Upper lobe of right lung (tissue), 1 donor: ENCODE measurements around the gene GXYLT2. TPM values are rescaled to one million over a fixed set of nuclear protein-coding genes. Genes with fewer than 3 reads are reported as not detected.

ENCODE experiments used
- ATAC-seq: fragments of 200-7000 bp; cut with Tn5 transposase; one replicate; pipeline ENCODE4 v1.9.1; 2020; ENCODE audit warnings: mild to moderate bottlenecking, moderate library complexity
- DNase-seq: peaks from one replicate; pipeline ENCODE4 v3.0.0-alpha.2; 2020
- H3K27ac ChIP-seq: fragments of 200-600 bp; one replicate; pipeline ENCODE4 v1.8.0; 2022
- H3K27me3 ChIP-seq: fragments of 200-600 bp; one replicate; pipeline ENCODE4 v1.8.0; 2022; ENCODE audit warnings: mild to moderate bottlenecking
- H3K36me3 ChIP-seq: fragments of 200-600 bp; one replicate; pipeline ENCODE4 v1.8.0; 2022
- H3K4me1 ChIP-seq: fragments of 200-600 bp; one replicate; pipeline ENCODE4 v1.8.0; 2022
- H3K4me3 ChIP-seq: fragments of 200-600 bp; one replicate; pipeline ENCODE4 v1.8.0; 2022; ENCODE audit warnings: mild to moderate bottlenecking
- H3K9me3 ChIP-seq: fragments of 200-600 bp; one replicate; pipeline ENCODE4 v1.8.0; 2022
- intact Hi-C: fragments of 100-400 bp; cut with DNase I; formaldehyde crosslinking; loops from one replicate; pipeline ENCODE4 v1.11.0; 2022
- total RNA-seq: library from RNA; stranded (reverse); fragmentation: NEBNext Ultra II Directional; extraction: Animal tissue kit (Norgen Biotek cat#: 25700); gene quantifications from one replicate; pipeline ENCODE4 v1.2.1, GENCODE V29; 2021
- TF ChIP-seq, protein P1 (sequence below): fragments of 200-600 bp; IDR thresholded peaks from one replicate; pipeline ENCODE4 v1.8.0; 2022; ENCODE audit warnings: antibody characterized with exemption
- donor health status: DM: no; HTN: yes; CAD: no; lungs with severe emphysema.

Gene GXYLT2
- total RNA-seq, 1 donor from 2014 or later: 8.4 TPM

DNA sequence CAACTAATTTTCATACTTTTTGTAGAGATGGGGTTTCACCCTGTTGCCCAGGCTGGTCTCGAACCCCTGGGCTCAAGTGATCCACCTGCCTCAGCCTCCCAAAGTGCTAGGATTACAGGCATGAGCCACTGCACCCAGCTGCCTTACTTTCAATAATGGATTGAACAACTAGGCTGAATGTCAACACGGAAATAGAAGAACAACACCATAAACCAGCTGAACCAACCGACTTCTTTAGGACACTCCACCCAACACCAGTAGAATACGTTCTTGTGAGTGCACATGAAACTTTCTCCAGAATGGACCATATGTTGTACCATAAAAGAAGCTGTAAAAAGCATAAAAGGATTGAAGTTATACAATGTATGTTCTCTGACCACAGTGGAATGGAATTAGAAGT, 42.9 kb downstream of the GXYLT2 start:
- no peak for DNase-seq
- Histone ChIP-seq H3K27ac (no peak overlapping the region), H3K4me1 (no peaks in the 10 kb centered on the region), H3K27me3 (no peaks in the 10 kb centered on the region), H3K4me3 (no peak overlapping the region), H3K36me3 (no peaks in the 10 kb centered on the region), H3K9me3 (no peaks in the 10 kb centered on the region)
- TF ChIP-seq, protein P1, sequence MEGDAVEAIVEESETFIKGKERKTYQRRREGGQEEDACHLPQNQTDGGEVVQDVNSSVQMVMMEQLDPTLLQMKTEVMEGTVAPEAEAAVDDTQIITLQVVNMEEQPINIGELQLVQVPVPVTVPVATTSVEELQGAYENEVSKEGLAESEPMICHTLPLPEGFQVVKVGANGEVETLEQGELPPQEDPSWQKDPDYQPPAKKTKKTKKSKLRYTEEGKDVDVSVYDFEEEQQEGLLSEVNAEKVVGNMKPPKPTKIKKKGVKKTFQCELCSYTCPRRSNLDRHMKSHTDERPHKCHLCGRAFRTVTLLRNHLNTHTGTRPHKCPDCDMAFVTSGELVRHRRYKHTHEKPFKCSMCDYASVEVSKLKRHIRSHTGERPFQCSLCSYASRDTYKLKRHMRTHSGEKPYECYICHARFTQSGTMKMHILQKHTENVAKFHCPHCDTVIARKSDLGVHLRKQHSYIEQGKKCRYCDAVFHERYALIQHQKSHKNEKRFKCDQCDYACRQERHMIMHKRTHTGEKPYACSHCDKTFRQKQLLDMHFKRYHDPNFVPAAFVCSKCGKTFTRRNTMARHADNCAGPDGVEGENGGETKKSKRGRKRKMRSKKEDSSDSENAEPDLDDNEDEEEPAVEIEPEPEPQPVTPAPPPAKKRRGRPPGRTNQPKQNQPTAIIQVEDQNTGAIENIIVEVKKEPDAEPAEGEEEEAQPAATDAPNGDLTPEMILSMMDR: no peak
- intact Hi-C loops: no loop called here
- no peak for ATAC-seq

DNA sequence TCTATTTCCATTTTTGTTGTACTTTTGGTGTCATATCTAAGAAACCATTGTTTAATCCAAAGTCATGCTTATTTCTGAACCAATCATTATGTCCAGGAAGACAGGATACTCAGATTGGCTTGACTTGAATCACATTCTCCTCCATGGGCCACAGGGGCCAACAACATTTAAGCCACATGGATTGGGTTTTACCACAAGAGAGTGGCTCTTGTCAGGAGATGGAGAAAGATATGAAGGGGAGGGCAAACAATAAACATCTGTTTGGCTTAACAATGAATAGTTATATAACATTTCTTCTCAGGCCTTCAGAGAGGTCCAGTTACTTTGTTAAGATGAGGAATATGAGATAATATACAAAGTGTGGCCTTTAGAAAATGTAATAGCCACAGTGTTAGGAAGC, 44.6 kb downstream of the GXYLT2 start:
- intact Hi-C loops: no loop called here
- TF ChIP-seq, protein P1: no peak
- ATAC-seq: no peak
- Histone ChIP-seq H3K27me3 (no peaks in the 10 kb centered on the region), H3K9me3 (no peaks in the 10 kb centered on the region), H3K4me3 (no peak overlapping the region), H3K36me3 (no peaks in the 10 kb centered on the region), H3K4me1 (no peaks in the 10 kb centered on the region), H3K27ac (no peak overlapping the region)
- DNase-seq: no peak

DNA sequence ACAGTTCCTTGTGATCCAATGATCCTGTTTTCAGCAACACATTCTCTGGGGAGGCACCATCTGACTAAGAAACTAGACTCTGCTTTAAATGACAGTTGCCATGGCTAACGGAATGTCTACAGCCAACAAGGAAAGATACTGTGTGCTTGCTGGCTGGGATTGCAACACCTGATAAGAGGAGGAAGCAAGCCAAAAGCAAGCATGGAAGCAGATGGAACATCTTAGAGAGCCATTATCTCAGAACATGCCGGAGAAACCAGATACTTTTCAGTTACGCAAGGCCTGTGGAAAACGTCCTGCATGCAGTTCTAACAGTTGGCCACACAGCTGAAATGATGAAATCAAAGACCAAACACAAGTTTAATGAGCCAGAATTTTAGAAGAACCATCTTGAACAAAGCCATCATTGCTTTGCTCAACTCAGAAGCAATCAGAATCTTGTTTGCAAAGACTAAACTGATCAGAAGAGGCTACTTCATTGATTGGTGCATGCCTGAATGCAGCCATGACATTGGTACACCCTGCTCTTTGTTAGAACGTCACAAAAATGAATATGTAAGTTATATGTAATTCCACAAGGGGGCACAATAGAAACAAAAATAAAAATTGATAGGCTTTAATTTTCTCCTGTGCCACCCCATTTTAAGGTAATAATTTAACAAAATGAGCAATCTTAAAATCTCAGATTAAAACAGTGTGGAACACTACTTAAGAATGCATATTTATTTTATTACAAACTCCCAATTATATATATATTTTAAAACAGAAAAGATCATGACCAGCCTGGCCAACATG, 50.8 kb downstream of the GXYLT2 start:
- H3K36me3 ChIP-seq: no peaks in the 10 kb centered on the region
- intact Hi-C loops: no loop called here
- DNase-seq (no peak), ATAC-seq (peak; percentile 87)
- H3K4me3 ChIP-seq: no peak overlapping the region
- no peak overlapping the region for H3K27ac ChIP-seq
- no peaks in the 10 kb centered on the region for H3K27me3 ChIP-seq
- TF ChIP-seq, protein P1: peak; percentile 56
- peaks cover 4% of the 10 kb centered on the region for H3K4me1 ChIP-seq
- no peaks in the 10 kb centered on the region for H3K9me3 ChIP-seq

GRCh38 chr3:72941245-72941644, 53.4 kb downstream of the GXYLT2 start:
- no peaks in the 10 kb centered on the region for H3K9me3 ChIP-seq

GRCh38 chr3:72942427-72942826, 54.6 kb downstream of the GXYLT2 start:
- Histone ChIP-seq H3K4me3 (no peak overlapping the region), H3K27me3 (no peaks in the 10 kb centered on the region), H3K4me1 (peaks cover 4% of the 10 kb centered on the region), H3K27ac (no peak overlapping the region), H3K36me3 (no peaks in the 10 kb centered on the region), H3K9me3 (no peaks in the 10 kb centered on the region)
- ATAC-seq: no peak
- TF ChIP-seq, protein P1: no peak
- intact Hi-C loops: no loop called here
- no peak for DNase-seq

More at GRCh38 chr3:72941245-72941644, 53.4 kb downstream of the GXYLT2 start:
- TF ChIP-seq, protein P1: no peak
- Histone ChIP-seq H3K27ac (no peak overlapping the region), H3K4me3 (no peak overlapping the region), H3K27me3 (no peaks in the 10 kb centered on the region), H3K4me1 (peaks cover 4% of the 10 kb centered on the region), H3K36me3 (no peaks in the 10 kb centered on the region)
- intact Hi-C loops: no loop called here
- no peak for DNase-seq
- ATAC-seq: no peak
